CD14-positive monocyte (primary cell): Measurements from ENCODE around the gene CCDC175. TPM values are rescaled to one million over a fixed set of nuclear protein-coding genes. Genes with fewer than 3 reads are reported as not detected.

Experiments used
- DNase-seq, 3 donors: peaks; one replicate each; pipeline ENCODE4 v3.0.0-alpha.2; 2011 to 2022
- H2AFZ ChIP-seq: 2 replicates; pipeline ENCODE4 v1.6.0; 2012; ENCODE audit warnings: mild to moderate bottlenecking, low read depth, low read length, inconsistent platforms; ENCODE audit not compliant: insufficient read depth, poor library complexity, severe bottlenecking
- H3K27ac ChIP-seq, 2 donors: 1 replicate in 1 of 2; 2 replicates in 1 of 2; pipeline ENCODE4 v1.5.1; 2012 to 2013; ENCODE audit warnings: low read length in 2 of 2, control low read depth in 1 of 2, inconsistent platforms in 1 of 2, low read depth in 1 of 2, mild to moderate bottlenecking in 1 of 2
- H3K27me3 ChIP-seq, 2 donors: one replicate each; pipeline versions ENCODE4 v1.6.0 to v1.6.1; 2011 to 2013; ENCODE audit warnings: low read length in 2 of 2; ENCODE audit not compliant: control insufficient read depth in 2 of 2, insufficient read depth in 2 of 2
- H3K36me3 ChIP-seq, 2 donors: replicated peaks in 1 of 2; 1 replicate in 1 of 2; 2 replicates in 1 of 2; pipeline versions ENCODE4 v1.5.1 to v1.6.1; 2012 to 2013; ENCODE audit warnings: low read length in 2 of 2, control low read depth in 1 of 2, inconsistent platforms in 1 of 2, mild to moderate bottlenecking in 1 of 2; ENCODE audit not compliant: insufficient read depth in 2 of 2, control insufficient read depth in 1 of 2
- H3K4me1 ChIP-seq, 2 donors: 1 replicate in 1 of 2; 2 replicates in 1 of 2; pipeline versions ENCODE4 v1.5.1 to v1.6.1; 2012 to 2013; ENCODE audit warnings: low read length in 2 of 2, control low read depth in 1 of 2, inconsistent platforms in 1 of 2, mild to moderate bottlenecking in 1 of 2, moderate library complexity in 1 of 2; ENCODE audit not compliant: insufficient read depth in 2 of 2, control insufficient read depth in 1 of 2
- H3K4me2 ChIP-seq: replicated peaks from 2 replicates; pipeline ENCODE3; 2012; ENCODE audit warnings: low read length, moderate library complexity, mild to moderate bottlenecking; ENCODE audit not compliant: poor library complexity, severe bottlenecking; ENCODE audit errors: extremely low read depth
- H3K4me3 ChIP-seq, 3 experiments: fragments of 200-600 bp in 1 of 3; sonication (generic) in 1 of 3; replicated peaks in 1 of 3; 1 replicate in 2 of 3; 2 replicates in 1 of 3; pipeline ENCODE4 v1.5.1; 2011 to 2013; ENCODE audit warnings: low read length in 3 of 3, mild to moderate bottlenecking in 3 of 3, control low read depth in 2 of 3, low read depth in 2 of 3, inconsistent platforms in 1 of 3, moderate library complexity in 1 of 3
- H3K79me2 ChIP-seq: 2 replicates; pipeline ENCODE4 v1.6.0; 2012; ENCODE audit warnings: mild to moderate bottlenecking, control low read depth, inconsistent platforms, low read length, moderate library complexity; ENCODE audit not compliant: insufficient read depth
- H3K9ac ChIP-seq: 2 replicates; pipeline ENCODE4 v1.6.0; 2017; ENCODE audit warnings: low read length, mild to moderate bottlenecking; ENCODE audit not compliant: insufficient read depth, poor library complexity, severe bottlenecking
- H3K9me3 ChIP-seq, 2 donors: replicated peaks in 1 of 2; 1 replicate in 1 of 2; 2 replicates in 1 of 2; pipeline versions ENCODE4 v1.5.1 to v1.6.1; 2012 to 2013; ENCODE audit warnings: low read length in 2 of 2, control low read depth in 1 of 2; ENCODE audit not compliant: control insufficient read depth in 1 of 2, insufficient read depth in 1 of 2
- H4K20me1 ChIP-seq: 2 replicates; pipeline ENCODE4 v1.6.0; 2012; ENCODE audit warnings: mild to moderate bottlenecking, low read length, control low read depth, moderate library complexity; ENCODE audit not compliant: insufficient read depth
- H3K27ac Mint-ChIP-seq, 7 donors: one replicate each; pipeline ENCODE4 v1.8.0; 2020; ENCODE audit warnings: mild to moderate bottlenecking in 7 of 7, mixed read lengths in 7 of 7, moderate library complexity in 6 of 7, inconsistent platforms in 2 of 7
- H3K27me3 Mint-ChIP-seq, 3 donors: one replicate each; pipeline ENCODE4 v1.8.0; 2021 to 2022; ENCODE audit warnings: low read depth in 3 of 3, mild to moderate bottlenecking in 3 of 3, mixed read lengths in 3 of 3, moderate library complexity in 3 of 3, inconsistent platforms in 1 of 3
- H3K36me3 Mint-ChIP-seq, 2 donors: one replicate each; pipeline ENCODE4 v1.8.0; 2020; ENCODE audit warnings: mixed read lengths in 2 of 2, inconsistent platforms in 1 of 2, mild to moderate bottlenecking in 1 of 2
- H3K4me1 Mint-ChIP-seq: one replicate; pipeline ENCODE4 v1.8.0; 2020; ENCODE audit warnings: mild to moderate bottlenecking, mixed read lengths
- H3K4me3 Mint-ChIP-seq, 2 donors: one replicate each; pipeline ENCODE4 v1.8.0; 2020; ENCODE audit warnings: mild to moderate bottlenecking in 2 of 2, mixed read lengths in 2 of 2, moderate library complexity in 1 of 2
- H3K9me3 Mint-ChIP-seq, 7 donors: one replicate each; pipeline ENCODE4 v1.8.0; 2020 to 2022; ENCODE audit warnings: mixed read lengths in 7 of 7, mild to moderate bottlenecking in 6 of 7, moderate library complexity in 6 of 7, inconsistent platforms in 2 of 7
- WGBS: methylation state at CpG from one replicate; pipeline ENCODE4 v1.1.5; 2013; ENCODE audit warnings: missing lambda C conversion rate; ENCODE audit not compliant: insufficient coverage; 5-methylcytosine and 5-hydroxymethylcytosine counted together
- intact Hi-C, 2 donors: fragments of 100-400 bp; cut with micrococcal nuclease; formaldehyde crosslinking; loops; one replicate each; pipeline versions ENCODE4 v1.15.0 to v1.15.1; 2023
- polyA plus RNA-seq, 3 donors: library from polyadenylated mRNA; depleted of rRNA in 1 of 3; unstranded in 2 of 3; stranded (reverse) in 1 of 3; fragments of 300-500 nt in 2 of 3; fragments of >200 nt in 1 of 3; fragmentation: Illumina TruSeq in 2 of 3; gene quantifications; 1 replicate in 2 of 3; 2 replicates in 1 of 3; pipeline ENCODE4 v1.2.3, GENCODE V29; 2012 to 2021
- TF ChIP-seq, protein P1 (sequence below): fragments of 200-600 bp; IDR thresholded peaks from one replicate; pipeline ENCODE4 v1.8.0; 2022; ENCODE audit warnings: antibody characterized with exemption, mild to moderate bottlenecking

The CCDC175 gene
- polyA plus RNA-seq, 3 donors: not detected

DNA sequence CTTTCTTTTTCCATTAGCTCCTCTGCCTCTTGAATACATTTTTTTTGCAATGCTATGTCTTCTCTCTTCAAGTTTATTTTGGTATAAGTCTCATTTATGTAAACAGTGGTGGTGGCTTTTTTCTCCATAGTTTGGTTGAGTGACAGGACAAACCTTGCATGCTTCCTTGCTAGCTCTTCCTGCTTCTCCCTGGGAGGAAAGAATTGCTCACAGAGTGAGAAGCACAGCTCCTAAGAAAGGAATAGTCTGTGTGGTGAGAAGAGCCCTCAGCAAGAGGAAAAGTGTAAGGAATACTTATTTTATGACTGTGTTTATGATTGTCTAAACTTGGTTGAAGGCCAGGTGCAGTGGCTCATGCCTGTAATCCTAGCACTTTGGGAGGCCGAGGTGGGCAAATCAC lies 11.5 kb downstream of the CCDC175 start:
- no peak overlapping the region for H3K9ac ChIP-seq
- Mint-ChIP-seq H3K27ac (no peak overlapping the region), H3K4me1 (peaks cover 2% of the 10 kb centered on the region), H3K4me3 (no peak overlapping the region), H3K9me3 (peaks cover 0 to 2% (median 0%) of the 10 kb centered on the region in 7 donors), H3K27me3 (peaks cover 0 to 4% (median 0%) of the 10 kb centered on the region in 3 donors), H3K36me3 (no peaks in the 10 kb centered on the region)
- no peak overlapping the region for H2AFZ ChIP-seq
- no peaks in the 10 kb centered on the region for H4K20me1 ChIP-seq
- no peaks in the 10 kb centered on the region for H3K27me3 ChIP-seq
- no peaks in the 10 kb centered on the region for H3K9me3 ChIP-seq
- intact Hi-C loops: no loop called here
- WGBS: 83% methylated on average over 1 of the region's 1 CpG
- no peak overlapping the region for H3K27ac ChIP-seq
- H3K36me3 ChIP-seq: no peaks in the 10 kb centered on the region
- H3K4me2 ChIP-seq: no peak overlapping the region
- H3K4me1 ChIP-seq: no peaks in the 10 kb centered on the region
- H3K79me2 ChIP-seq: no peaks in the 10 kb centered on the region
- TF ChIP-seq, protein P1, sequence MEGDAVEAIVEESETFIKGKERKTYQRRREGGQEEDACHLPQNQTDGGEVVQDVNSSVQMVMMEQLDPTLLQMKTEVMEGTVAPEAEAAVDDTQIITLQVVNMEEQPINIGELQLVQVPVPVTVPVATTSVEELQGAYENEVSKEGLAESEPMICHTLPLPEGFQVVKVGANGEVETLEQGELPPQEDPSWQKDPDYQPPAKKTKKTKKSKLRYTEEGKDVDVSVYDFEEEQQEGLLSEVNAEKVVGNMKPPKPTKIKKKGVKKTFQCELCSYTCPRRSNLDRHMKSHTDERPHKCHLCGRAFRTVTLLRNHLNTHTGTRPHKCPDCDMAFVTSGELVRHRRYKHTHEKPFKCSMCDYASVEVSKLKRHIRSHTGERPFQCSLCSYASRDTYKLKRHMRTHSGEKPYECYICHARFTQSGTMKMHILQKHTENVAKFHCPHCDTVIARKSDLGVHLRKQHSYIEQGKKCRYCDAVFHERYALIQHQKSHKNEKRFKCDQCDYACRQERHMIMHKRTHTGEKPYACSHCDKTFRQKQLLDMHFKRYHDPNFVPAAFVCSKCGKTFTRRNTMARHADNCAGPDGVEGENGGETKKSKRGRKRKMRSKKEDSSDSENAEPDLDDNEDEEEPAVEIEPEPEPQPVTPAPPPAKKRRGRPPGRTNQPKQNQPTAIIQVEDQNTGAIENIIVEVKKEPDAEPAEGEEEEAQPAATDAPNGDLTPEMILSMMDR: no peak
- no peak for DNase-seq
- H3K4me3 ChIP-seq: no peak overlapping the region

DNA sequence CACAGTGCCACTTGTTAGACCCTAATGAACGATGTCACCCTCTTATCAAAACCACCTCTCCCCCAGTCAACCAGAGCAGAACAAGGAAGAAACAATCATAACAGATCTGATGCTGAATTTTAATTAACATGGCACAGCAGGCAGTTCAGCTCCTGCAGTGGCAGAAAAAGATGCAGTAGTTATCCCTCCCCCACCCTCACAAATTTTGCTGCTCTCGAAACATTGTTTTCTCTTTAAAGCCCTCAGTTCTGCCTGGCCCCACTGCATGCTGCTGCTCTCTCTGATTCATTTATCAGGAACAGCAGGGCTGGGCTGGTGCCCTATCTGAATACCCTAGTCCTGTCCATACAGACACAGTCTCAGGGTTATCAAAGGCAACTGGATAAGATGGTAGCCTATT lies 12.2 kb downstream of the CCDC175 start:
- Mint-ChIP-seq H3K4me1 (peaks cover 2% of the 10 kb centered on the region), H3K27me3 (peaks cover 0 to 4% (median 0%) of the 10 kb centered on the region in 3 donors), H3K27ac (no peak overlapping the region), H3K9me3 (peaks cover 0 to 2% (median 0%) of the 10 kb centered on the region in 7 donors), H3K36me3 (no peaks in the 10 kb centered on the region), H3K4me3 (no peak overlapping the region)
- no peaks in the 10 kb centered on the region for H4K20me1 ChIP-seq
- H3K27ac ChIP-seq: no peak overlapping the region
- no peak overlapping the region for H3K4me3 ChIP-seq
- H3K4me1 ChIP-seq: no peaks in the 10 kb centered on the region
- no peak overlapping the region for H2AFZ ChIP-seq
- no peaks in the 10 kb centered on the region for H3K27me3 ChIP-seq
- no peak overlapping the region for H3K9ac ChIP-seq
- TF ChIP-seq, protein P1: no peak
- DNase-seq: no peak
- no peaks in the 10 kb centered on the region for H3K36me3 ChIP-seq
- intact Hi-C loops: no loop called here
- H3K4me2 ChIP-seq: no peak overlapping the region
- no peaks in the 10 kb centered on the region for H3K79me2 ChIP-seq
- H3K9me3 ChIP-seq: no peaks in the 10 kb centered on the region
- WGBS: 50% methylated on average over 1 of the region's 2 CpGs
